ENCODE measurements around the gene TRIO. TPM values are rescaled to one million over a fixed set of nuclear protein-coding genes. Genes with fewer than 3 reads are reported as not detected.
"Not testable (repeated sequence)": the region's sequence is repeated elsewhere in the genome, so short reads cannot be mapped to it uniquely, and the experiment has no call there.

The TRIO gene
- polyA plus RNA-seq (2013, experiment 1 of 2), result 24.8 TPM
- polyA plus RNA-seq (2013, experiment 2 of 2), result 25.6 TPM

GRCh38 chr5:14142827-14143545 lies at the start of gene TRIO:
TSS of gene TRIO (plus strand) at chr5:14143342. CDS start at chr5:14143726, 384 bp downstream.
- Histone ChIP-seq H3K9ac (ENCODE audit: low read depth, low read length) (peak within 1 kb of the TSS; percentile 93), H3K27me3 (ENCODE audit: insufficient read depth, low read length) (peaks cover 2% of the 10 kb centered on the region; the same call in 1 of the 2 replicates), H3K4me3 (ENCODE audit: low read length) (peak within 1 kb of the TSS; percentile 91), H3K27ac (ENCODE audit: low read depth, low read length) (peak within 1 kb of the TSS; percentile 93), H3K9me3 (ENCODE audit: insufficient read depth, low read depth, low read length) (no peaks in the 10 kb centered on the region), H3K4me1 (ENCODE audit: insufficient read depth, low read length) (peaks cover 40% of the 10 kb centered on the region), H3K36me3 (ENCODE audit: insufficient read depth, low read length) (no peaks in the 10 kb centered on the region)
- WGBS, result under 1% methylated on average over 79 of the region's 79 CpGs

GRCh38 chr5:14097380-14097779 lies 45.8 kb upstream of the TRIO start:
- not testable (repeated sequence) for H3K27ac ChIP-seq (ENCODE audit: low read depth, low read length)

GRCh38 chr5:14097998-14098471 lies 45.1 kb upstream of the TRIO start:
- Histone ChIP-seq H3K9ac (ENCODE audit: low read depth, low read length) (no peak overlapping the region), H3K27ac (ENCODE audit: low read depth, low read length) (no peak overlapping the region), H3K9me3 (ENCODE audit: insufficient read depth, low read depth, low read length) (peaks cover 4% of the 10 kb centered on the region; the same call in 1 of the 2 replicates), H3K4me3 (ENCODE audit: low read length) (no peak overlapping the region), H3K4me1 (ENCODE audit: insufficient read depth, low read length) (peaks cover 13% of the 10 kb centered on the region; the same call in 1 of the 2 replicates), H3K36me3 (ENCODE audit: insufficient read depth, low read length) (no peaks in the 10 kb centered on the region), H3K27me3 (ENCODE audit: insufficient read depth, low read length) (no peaks in the 10 kb centered on the region)
- WGBS, result 69% methylated on average over 1 of the region's 1 CpG

More at GRCh38 chr5:14097380-14097779, 45.8 kb upstream of the TRIO start:
- H3K9ac ChIP-seq (ENCODE audit: low read depth, low read length); H3K27me3 ChIP-seq (ENCODE audit: insufficient read depth, low read length); H3K9me3 ChIP-seq (ENCODE audit: insufficient read depth, low read depth, low read length); H3K4me3 ChIP-seq (ENCODE audit: low read length); H3K36me3 ChIP-seq (ENCODE audit: insufficient read depth, low read length): not testable (repeated sequence)
- 91% methylated on average over 2 of the region's 2 CpGs for WGBS
- H3K4me1 ChIP-seq (ENCODE audit: insufficient read depth, low read length), result peaks cover 13% of the 10 kb centered on the region; the same call in 1 of the 2 replicates

- H3K27me3 ChIP-seq (ENCODE audit: insufficient read depth, low read length), result no peaks in the 10 kb centered on the region
- H3K4me1 ChIP-seq (ENCODE audit: insufficient read depth, low read length), result peaks cover 6% of the 10 kb centered on the region; the same call in 1 of the 2 replicates
- no peak overlapping the region for H3K9ac ChIP-seq (ENCODE audit: low read depth, low read length)
- WGBS, result 92% methylated on average over 9 of the region's 10 CpGs
- no peak overlapping the region for H3K4me3 ChIP-seq (ENCODE audit: low read length)
- no peaks in the 10 kb centered on the region for H3K36me3 ChIP-seq (ENCODE audit: insufficient read depth, low read length)
- H3K9me3 ChIP-seq (ENCODE audit: insufficient read depth, low read depth, low read length), result peaks cover 10% of the 10 kb centered on the region
- H3K27ac ChIP-seq (ENCODE audit: low read depth, low read length), result no peak overlapping the region
These were observed 42.9 kb upstream of the TRIO start for GRCh38 chr5:14100281-14100680.

GRCh38 chr5:14101922-14102321 lies 41.2 kb upstream of the TRIO start:
- Histone ChIP-seq H3K4me1 (ENCODE audit: insufficient read depth, low read length) (peaks cover 13% of the 10 kb centered on the region; the same call in 1 of the 2 replicates), H3K9me3 (ENCODE audit: insufficient read depth, low read depth, low read length) (peaks cover 8% of the 10 kb centered on the region), H3K27me3 (ENCODE audit: insufficient read depth, low read length) (no peaks in the 10 kb centered on the region), H3K27ac (ENCODE audit: low read depth, low read length) (0 out of 2 replicates have a peak overlapping the region, but pooled peaks have one; percentile 13), H3K36me3 (ENCODE audit: insufficient read depth, low read length) (no peaks in the 10 kb centered on the region), H3K9ac (ENCODE audit: low read depth, low read length) (no peak overlapping the region; the same call in 1 of the 2 replicates), H3K4me3 (ENCODE audit: low read length) (no peak overlapping the region)
- WGBS, result 44% methylated on average over 2 of the region's 2 CpGs

- no peaks in the 10 kb centered on the region for H3K27me3 ChIP-seq (ENCODE audit: insufficient read depth, low read length)
- H3K9me3 ChIP-seq (ENCODE audit: insufficient read depth, low read depth, low read length), result peaks cover 6% of the 10 kb centered on the region; the same call in 1 of the 2 replicates
- 96% methylated on average over 1 of the region's 1 CpG for WGBS
- no peak overlapping the region; the same call in 1 of the 2 replicates for H3K9ac ChIP-seq (ENCODE audit: low read depth, low read length)
- H3K4me1 ChIP-seq (ENCODE audit: insufficient read depth, low read length), result peaks cover 13% of the 10 kb centered on the region; the same call in 1 of the 2 replicates
- no peaks in the 10 kb centered on the region for H3K36me3 ChIP-seq (ENCODE audit: insufficient read depth, low read length)
- no peak overlapping the region for H3K27ac ChIP-seq (ENCODE audit: low read depth, low read length)
- H3K4me3 ChIP-seq (ENCODE audit: low read length), result no peak overlapping the region
These were observed 40.5 kb upstream of the TRIO start for GRCh38 chr5:14102666-14103065.

GRCh38 chr5:14105718-14106410 lies 37.3 kb upstream of the TRIO start:
- Histone ChIP-seq H3K4me3 (ENCODE audit: low read length) (no peak overlapping the region), H3K27ac (ENCODE audit: low read depth, low read length) (no peak overlapping the region), H3K36me3 (ENCODE audit: insufficient read depth, low read length) (no peaks in the 10 kb centered on the region), H3K9ac (ENCODE audit: low read depth, low read length) (no peak overlapping the region), H3K9me3 (ENCODE audit: insufficient read depth, low read depth, low read length) (peaks cover 6% of the 10 kb centered on the region; the same call in 1 of the 2 replicates), H3K27me3 (ENCODE audit: insufficient read depth, low read length) (no peaks in the 10 kb centered on the region), H3K4me1 (ENCODE audit: insufficient read depth, low read length) (peaks cover 25% of the 10 kb centered on the region)
- WGBS, result 82% methylated on average over 2 of the region's 2 CpGs

GRCh38 chr5:14107536-14107935 lies 35.6 kb upstream of the TRIO start:
- no peaks in the 10 kb centered on the region for H3K36me3 ChIP-seq (ENCODE audit: insufficient read depth, low read length)
- 93% methylated on average over 7 of the region's 8 CpGs for WGBS
- H3K9ac ChIP-seq (ENCODE audit: low read depth, low read length), result no peak overlapping the region
- no peaks in the 10 kb centered on the region for H3K27me3 ChIP-seq (ENCODE audit: insufficient read depth, low read length)
- H3K4me1 ChIP-seq (ENCODE audit: insufficient read depth, low read length), result peaks cover 20% of the 10 kb centered on the region
- H3K4me3 ChIP-seq (ENCODE audit: low read length), result no peak overlapping the region
- peaks cover 6% of the 10 kb centered on the region; the same call in 1 of the 2 replicates for H3K9me3 ChIP-seq (ENCODE audit: insufficient read depth, low read depth, low read length)
- H3K27ac ChIP-seq (ENCODE audit: low read depth, low read length), result no peak overlapping the region

GRCh38 chr5:14108170-14108996 lies 34.8 kb upstream of the TRIO start:
- no peaks in the 10 kb centered on the region for H3K27me3 ChIP-seq (ENCODE audit: insufficient read depth, low read length)
- WGBS, result 22% methylated on average over 21 of the region's 21 CpGs
- peaks cover 19% of the 10 kb centered on the region for H3K4me1 ChIP-seq (ENCODE audit: insufficient read depth, low read length)
- no peak overlapping the region for H3K27ac ChIP-seq (ENCODE audit: low read depth, low read length)
- H3K9me3 ChIP-seq (ENCODE audit: insufficient read depth, low read depth, low read length), result 0 out of 2 replicates have a peak, but pooled peaks cover 4% of the 10 kb centered on the region
- H3K36me3 ChIP-seq (ENCODE audit: insufficient read depth, low read length), result no peaks in the 10 kb centered on the region
- peak overlapping the region; percentile 44 for H3K4me3 ChIP-seq (ENCODE audit: low read length)
- peak overlapping the region; percentile 54 for H3K9ac ChIP-seq (ENCODE audit: low read depth, low read length)

- H3K4me3 ChIP-seq (ENCODE audit: low read length), result no peak overlapping the region
- H3K36me3 ChIP-seq (ENCODE audit: insufficient read depth, low read length), result no peaks in the 10 kb centered on the region
- WGBS, result 93% methylated on average over 8 of the region's 8 CpGs
- H3K27ac ChIP-seq (ENCODE audit: low read depth, low read length), result no peak overlapping the region
- no peaks in the 10 kb centered on the region for H3K9me3 ChIP-seq (ENCODE audit: insufficient read depth, low read depth, low read length)
- H3K27me3 ChIP-seq (ENCODE audit: insufficient read depth, low read length), result no peaks in the 10 kb centered on the region
- peaks cover 19% of the 10 kb centered on the region for H3K4me1 ChIP-seq (ENCODE audit: insufficient read depth, low read length)
- H3K9ac ChIP-seq (ENCODE audit: low read depth, low read length), result no peak overlapping the region
These were observed 33.9 kb upstream of the TRIO start for GRCh38 chr5:14109041-14109747.
